Measurements from ENCODE around the gene CUX1.
"Not testable (repeated sequence)": the region's sequence is repeated elsewhere in the genome, so short reads cannot be mapped to it uniquely, and the experiment has no call there.

The CUX1 gene

DNA sequence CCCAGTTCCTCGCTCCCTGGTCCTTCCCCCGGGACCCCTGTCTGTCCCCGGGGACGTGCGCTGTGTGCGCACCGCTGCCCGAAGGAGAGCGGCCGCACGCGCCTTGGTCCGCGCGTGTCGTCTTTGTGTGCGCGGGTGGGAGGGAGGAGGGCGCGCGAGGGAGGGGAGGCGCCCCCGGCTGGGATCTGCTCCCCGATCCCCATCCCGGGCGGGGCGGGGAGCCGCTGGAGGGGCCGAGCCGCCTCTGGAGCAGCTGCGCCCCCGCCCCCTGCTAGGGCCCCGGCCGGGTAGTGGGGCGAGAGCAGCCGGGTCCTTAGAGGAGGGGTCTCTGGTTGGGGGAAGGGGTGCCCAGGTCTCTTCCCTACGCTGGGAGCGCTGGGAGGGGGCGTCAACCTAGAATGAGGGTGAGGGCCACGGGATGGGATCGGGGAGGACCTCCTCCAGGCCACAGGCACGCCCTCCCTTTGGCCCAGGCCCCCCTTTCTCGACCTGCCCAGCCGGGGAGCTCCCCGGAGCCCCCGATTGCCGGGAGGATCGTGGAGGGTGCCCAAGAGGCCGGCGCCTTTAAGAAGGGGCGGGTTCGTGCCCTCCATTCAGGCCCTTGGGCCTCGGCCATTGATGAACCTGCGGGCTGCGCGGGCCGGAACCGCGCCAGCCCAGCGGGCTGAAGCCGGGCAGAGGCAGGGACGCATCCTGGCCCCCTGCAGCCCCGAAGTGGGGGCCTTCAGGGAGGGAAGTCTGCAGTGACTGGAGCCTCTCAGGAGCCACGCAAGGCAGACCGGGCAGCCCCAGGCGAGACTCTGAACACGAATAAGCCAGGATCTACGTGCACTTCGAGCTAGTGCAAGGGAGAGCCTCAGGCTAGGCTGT lies 469.9 kb downstream of the CUX1 start:
- peak; percentile 33 for DNase-seq (ENCODE audit: low spot score)

DNA sequence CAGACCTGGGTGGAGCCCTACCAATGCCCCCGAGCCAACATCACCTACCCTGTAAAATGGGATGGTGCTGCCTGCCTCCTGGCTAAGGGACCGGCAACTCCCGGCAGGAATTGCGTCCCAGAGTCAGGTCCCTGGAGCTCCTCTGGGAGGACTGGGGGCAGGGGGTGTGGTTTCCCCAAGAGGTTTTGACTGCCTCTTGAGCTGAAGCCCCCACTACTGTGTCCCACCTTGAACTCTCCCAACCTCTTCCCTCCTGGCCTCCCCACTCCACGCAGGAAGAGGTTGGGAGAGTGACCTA lies 470.5 kb downstream of the CUX1 start:
- no peak for DNase-seq (ENCODE audit: low spot score)

DNA sequence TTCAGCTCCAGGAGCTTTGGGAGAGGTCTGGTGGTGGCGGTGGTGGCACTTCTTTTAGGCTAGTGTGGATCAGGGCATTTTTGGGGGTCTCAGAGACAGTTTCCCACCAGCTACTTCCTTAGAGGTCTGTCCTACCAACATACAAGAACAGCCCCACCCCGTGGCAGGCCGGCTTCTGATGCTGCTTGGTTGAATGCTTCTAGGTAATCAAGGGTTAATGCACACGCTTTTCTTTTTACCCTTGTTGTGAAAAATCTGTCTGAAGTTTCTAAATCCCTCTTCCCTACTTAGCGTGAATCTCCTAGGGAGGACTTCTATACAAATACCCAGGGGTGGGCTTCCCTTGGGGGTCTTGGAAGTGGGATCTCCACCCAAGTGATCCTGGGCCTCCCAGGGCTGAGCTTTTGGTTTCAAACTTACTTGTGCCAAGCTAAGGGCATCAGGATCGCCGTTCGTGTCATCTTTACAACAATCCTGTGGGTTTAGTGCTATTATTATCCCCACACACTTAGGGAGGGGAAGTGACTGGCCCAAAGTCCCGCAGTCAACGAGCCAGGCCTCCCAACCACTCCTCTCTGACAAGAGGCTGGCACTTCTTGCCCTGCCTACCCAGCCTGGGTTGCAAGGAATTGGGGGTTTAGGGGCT lies 471.0 kb downstream of the CUX1 start:
- DNase-seq (ENCODE audit: low spot score) = no peak

DNA sequence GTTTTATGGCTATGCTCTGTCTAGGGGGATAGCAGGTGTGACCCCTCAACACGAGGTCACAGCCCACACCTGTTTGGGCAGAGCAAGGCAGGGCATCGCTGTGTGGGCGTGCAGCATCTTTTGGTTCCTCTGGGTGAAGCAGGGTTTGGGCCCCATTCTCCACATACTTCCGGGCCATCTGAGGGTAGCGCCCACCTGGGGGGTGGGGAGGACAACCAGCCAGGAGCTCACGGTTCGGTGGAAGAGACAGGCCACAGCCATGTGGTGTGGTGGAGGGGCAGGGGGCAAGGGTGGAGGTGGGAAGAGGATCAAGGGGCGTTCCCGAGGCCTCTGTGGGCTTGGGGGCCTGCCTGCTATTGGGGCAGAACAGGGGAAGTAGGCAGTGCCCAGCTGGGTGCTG lies 471.6 kb downstream of the CUX1 start:
- DNase-seq (ENCODE audit: low spot score) = no peak

- no peak for DNase-seq (ENCODE audit: low spot score)
Measured at GRCh38 chr7:102291056-102291915, 473.9 kb downstream of the CUX1 start.

- no peak for DNase-seq (ENCODE audit: low spot score)
Measured at GRCh38 chr7:102291916-102292267, 474.5 kb downstream of the CUX1 start.

DNA sequence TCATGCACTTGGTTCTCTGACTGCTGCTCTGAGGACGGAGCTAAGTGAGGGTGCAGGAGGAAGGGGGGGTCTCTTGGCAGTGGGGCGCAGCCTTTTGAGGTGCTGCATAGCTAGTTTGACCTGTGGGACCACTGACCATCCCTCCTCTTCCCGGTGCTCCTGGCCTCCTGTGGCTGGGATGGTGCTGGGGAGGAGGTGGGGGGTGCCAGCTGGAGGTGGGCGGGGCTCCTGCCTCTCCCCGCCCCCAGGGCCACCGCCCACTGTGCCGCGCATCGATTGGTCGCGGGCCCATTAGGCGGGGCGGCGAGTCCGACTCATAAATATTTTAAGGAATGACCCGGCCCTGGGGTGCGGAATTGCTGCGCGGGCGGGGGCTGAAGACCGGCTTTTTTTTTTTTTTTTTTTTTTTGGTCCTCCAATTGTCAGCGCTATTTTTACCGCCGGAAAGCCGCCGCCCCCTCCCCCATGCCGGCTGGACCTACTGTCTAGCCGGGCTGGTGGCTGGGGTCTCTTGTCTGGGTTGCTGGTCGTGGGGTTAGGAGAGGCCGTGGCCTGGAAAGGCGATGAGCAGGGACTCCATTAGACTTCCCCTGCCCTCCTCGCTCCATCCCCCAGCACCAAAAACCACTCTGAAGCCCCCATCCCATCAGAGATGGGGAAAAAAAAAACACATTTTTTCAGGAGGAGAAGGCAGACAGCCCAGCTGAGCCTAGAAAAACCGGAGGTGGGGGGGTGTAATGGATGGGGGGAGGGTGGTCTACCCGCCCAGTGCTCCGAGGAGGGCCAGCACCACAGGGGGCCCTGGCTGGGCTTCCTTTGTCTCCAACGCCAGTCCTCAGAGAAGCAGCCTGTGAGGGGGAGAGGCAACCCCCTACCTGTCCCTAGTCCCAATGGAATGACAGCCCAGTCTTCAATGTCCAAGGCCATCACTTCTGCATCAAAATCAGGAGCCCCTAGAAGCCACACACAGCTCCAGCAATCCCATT lies 475.7 kb downstream of the CUX1 start:
- no peak for DNase-seq (ENCODE audit: low spot score)

DNA sequence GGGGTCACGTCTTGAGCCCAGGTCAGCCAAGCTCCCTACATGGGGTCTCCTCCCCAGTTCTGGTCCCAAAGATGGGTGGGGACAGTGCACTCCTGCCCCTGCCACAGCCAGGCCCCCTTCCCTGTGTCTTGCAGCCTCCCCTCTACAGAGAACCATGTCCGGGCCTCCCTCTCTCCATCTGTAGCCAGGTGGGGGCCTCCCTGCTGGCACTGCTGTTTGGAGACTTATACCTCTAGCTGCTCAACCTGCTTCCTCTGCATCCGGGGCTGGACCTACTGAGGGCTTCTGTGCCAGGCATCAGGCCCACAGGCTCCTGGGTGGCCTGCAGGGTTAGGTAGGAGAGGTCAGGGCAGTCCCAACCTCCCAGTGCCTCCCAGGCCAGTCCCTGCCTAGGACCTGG lies 477.2 kb downstream of the CUX1 start:
- no peak for DNase-seq (ENCODE audit: low spot score)

DNA sequence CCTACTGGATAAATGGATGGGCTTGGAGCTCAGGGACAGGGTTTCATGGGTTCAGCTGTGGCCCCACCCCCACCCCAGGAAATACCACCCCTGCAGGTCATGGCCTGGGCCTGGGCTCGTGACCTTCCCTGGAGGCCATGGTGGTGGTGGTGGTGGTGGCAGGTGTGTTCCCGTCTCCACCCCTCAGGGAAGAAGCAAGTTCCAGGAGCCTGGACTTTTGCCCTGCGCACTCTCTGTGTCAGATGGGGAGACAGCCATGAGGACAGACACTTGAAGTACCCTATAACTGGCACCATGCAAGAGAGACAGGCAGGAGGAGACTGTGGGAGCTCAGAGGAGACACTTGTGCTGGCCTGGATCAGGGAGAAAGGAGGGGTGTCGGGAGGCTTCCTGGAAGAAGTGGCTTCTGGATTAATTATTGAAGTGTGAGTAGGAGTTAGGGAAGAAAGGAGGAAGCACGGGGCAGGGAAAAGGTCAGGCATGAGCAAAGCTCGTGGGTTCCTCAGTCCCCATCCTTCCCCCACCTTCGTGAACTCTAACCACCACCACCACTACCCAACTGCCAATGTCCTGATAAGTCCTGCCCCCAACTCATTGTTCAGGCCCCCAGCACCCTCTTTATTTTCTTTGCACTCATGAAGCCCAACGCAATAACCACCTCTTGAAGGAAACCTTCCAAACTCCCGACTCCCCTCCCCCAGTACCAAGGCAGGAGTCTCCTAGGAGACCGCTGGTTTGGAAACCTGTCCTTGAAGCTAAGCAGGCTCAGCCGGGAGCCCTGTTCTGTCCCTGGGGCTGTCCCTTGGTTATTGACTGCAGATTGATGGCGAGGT lies 478.1 kb downstream of the CUX1 start:
- DNase-seq (ENCODE audit: low spot score) = no peak

DNA sequence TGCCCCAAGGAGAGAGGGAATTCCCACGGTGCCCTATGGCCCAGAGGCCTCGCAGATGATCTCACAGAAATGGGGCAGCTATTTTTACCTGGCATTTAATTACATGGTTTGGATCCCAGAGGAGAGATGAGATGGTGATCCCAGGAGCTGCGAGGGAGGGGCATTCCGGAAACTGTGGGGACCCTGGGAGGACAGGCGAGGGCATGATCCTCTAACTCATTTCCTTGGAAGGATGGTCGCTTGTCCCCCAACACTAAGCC lies 478.7 kb downstream of the CUX1 start:
- no peak for DNase-seq (ENCODE audit: low spot score)

GRCh38 chr7:102296514-102296913 lies 479.1 kb downstream of the CUX1 start:
- no peak for DNase-seq (ENCODE audit: low spot score)

DNA sequence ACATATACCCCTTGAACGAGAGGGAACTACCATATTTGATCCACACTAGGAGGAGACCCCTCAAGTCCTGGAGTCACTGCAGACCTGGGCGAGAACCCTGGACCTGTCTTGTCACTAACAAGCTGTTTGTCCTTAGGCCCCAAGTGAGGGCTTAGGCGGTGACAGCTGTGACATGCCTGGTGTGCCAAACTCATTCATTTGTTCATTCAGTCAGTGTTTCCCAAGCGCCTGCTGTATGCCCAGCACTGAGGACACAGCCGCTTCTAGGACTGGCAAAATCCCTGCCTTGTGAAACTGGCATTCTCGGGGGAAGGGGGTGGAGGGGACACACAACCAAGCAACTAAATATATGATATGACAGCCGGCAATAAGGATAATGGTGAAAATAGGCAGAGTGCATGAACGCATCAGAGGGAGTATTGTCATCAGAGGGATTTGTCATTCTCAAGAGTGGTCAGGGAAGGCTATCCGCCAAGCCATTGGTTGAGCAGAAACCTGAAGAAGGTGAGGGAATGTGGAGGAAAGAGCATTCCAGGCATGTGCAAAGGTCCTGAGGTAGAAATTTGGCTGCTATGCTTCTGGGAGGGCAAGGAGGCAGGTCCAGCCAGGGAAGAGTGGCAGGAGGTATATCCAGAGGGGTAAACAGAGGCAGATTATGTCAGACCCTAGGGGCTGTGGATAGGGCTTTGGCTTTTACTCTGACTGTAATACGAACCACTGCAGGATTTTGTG lies 480.2 kb downstream of the CUX1 start:
- no peak for DNase-seq (ENCODE audit: low spot score)

GRCh38 chr7:102300643-102301221 lies 483.3 kb downstream of the CUX1 start:
- DNase-seq (ENCODE audit: low spot score) = no peak

GRCh38 chr7:102301367-102301766 lies 483.9 kb downstream of the CUX1 start:
- DNase-seq (ENCODE audit: low spot score) = not testable (repeated sequence)

- DNase-seq (ENCODE audit: low spot score) = no peak
Measured at GRCh38 chr7:102302025-102302424, 484.6 kb downstream of the CUX1 start.

DNA sequence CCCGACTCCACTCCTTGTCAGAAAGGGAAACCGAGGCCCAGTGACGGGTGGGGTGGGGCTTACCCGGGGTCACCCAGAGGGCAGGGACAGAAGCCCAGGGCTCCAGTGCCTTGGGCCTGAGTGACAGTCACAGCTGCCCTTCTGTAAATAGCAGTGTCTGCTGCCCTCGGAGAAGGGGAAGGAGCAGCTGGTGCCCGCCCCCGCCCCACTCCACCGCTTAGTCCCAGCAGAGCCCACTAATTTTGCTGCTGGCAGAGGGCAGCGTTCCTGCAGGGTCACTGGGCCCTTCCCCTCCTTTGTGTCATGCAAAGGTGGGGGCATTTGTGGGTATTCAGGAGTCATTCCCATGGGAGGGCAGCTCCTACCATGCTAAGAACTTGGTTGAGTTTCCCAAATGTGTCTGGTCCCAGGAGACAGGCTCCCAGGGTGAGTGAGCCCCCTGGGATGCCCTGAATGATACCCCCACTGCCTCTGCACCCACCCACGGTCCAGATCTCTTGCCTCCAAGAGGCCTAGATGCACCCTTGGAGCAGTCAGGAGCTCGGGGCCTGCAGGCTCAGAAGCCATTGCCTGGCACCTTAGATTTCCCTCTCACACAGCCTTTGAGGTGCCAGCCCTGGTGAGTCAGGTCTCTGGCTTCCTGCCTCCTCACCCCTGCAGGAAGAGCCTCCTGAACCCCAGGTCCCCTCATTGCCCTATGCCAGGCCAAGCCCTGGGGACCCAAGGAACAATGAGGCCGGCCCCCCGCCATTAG lies 486.4 kb downstream of the CUX1 start:
- DNase-seq (ENCODE audit: low spot score) = no peak

GRCh38 chr7:102304668-102305067 lies 487.2 kb downstream of the CUX1 start:
- no peak for DNase-seq (ENCODE audit: low spot score)

DNA sequence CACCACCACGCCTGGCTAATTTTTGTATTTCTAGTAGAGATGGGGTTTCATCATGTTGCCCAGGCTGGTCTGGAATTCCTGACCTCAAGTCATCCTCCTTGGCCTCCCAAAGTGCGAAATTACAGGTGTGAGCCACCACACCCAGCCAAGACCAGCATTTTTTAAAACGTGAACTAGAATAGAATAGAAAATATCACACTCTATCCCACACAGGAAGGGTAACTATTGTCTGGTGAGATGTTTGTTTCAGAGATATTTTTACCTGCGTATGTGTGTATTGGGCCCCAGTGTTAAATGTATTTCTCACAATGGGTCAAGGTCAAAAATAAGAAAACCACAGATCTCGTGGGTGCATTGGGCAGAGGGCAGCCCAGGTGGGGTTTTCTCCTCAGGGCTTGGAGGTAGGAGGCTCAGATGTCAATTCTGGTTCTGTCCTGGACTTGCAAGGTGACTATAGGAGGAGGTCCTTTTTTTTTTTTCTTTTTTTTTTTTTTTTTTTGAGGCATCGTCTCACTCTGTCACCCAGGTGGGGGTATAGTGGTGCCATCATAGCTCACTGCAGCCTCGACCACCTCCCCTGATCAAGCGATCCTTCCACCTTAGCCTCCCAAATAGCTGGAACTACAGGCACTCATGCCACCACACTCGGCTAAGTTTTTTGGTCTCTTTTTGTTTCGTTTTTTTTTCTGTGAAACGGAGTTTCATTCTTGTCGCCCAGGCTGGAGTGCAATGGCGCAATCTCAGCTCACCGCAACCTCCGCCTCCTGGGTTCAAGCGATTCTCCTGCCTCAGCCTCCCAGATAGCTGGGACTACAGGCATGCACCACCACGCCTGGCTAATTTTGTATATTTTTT lies 488.2 kb downstream of the CUX1 start:
- no peak for DNase-seq (ENCODE audit: low spot score)
